NCI-H146 treated with DMSO at 0.1 percent for 48 hours (cell line): Measurements from ENCODE around the gene SIRT5.

Source experiments
- DNase-seq: peaks from one replicate; lab custom pipeline; 2025; ENCODE audit not compliant: unreplicated experiment; lab: John Stamatoyannopoulos, UW

The SIRT5 gene

GRCh38 chr6:13629459-13630116, 55.2 kb downstream of the SIRT5 start:
- no peak for DNase-seq

- no peak for DNase-seq
Measured at GRCh38 chr6:13630499-13630898, 56.1 kb downstream of the SIRT5 start.

- no peak for DNase-seq
Measured at GRCh38 chr6:13633343-13633742, 58.9 kb downstream of the SIRT5 start.

- no peak for DNase-seq
Measured at GRCh38 chr6:13635948-13636658, 61.7 kb downstream of the SIRT5 start.

GRCh38 chr6:13638014-13638413, 63.6 kb downstream of the SIRT5 start:
- no peak for DNase-seq

DNA sequence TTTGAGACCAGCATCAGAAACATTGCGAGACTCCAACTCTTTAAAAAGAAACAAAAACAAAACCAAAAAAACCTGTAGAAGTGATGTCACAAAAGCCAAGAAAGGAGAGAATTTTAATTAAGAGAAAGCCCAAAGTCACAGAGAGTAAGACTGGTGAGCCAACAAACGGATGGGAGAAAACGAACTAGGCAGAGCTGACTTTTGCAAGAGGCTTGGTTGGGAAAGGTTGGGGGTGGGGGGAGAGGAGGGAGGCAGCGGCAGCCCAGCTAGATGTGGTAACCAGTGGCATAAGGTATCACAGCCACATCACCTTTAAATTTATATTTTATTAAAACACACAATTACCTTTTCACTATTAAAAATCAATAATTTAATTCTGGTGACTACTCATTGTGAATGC, 64.2 kb downstream of the SIRT5 start:
- no peak for DNase-seq

GRCh38 chr6:13641315-13641714, 66.9 kb downstream of the SIRT5 start:
- DNase-seq = no peak

GRCh38 chr6:13643125-13643524, 68.7 kb downstream of the SIRT5 start:
- no peak for DNase-seq

GRCh38 chr6:13648850-13649249, 74.4 kb downstream of the SIRT5 start:
- no peak for DNase-seq

GRCh38 chr6:13649393-13649792, 75.0 kb downstream of the SIRT5 start:
- DNase-seq = no peak

DNA sequence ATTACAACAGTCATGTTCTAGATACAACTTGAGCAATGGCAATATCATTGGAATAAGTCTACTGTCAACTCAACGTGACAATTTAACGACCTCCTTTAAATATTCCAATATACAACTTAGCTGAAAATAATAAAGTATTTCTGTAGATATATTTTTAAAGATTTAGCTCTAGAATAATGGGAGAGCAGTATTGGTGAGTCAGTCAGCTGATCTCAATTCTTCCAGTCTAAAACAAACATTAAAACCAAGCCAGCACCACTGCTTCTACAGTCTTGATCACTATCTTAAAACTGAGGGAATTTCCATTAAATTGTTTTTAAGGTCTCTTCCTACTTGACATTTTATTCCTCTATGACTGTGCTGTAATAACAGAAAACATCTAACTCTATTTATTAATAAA, 78.9 kb downstream of the SIRT5 start:
- no peak for DNase-seq

DNA sequence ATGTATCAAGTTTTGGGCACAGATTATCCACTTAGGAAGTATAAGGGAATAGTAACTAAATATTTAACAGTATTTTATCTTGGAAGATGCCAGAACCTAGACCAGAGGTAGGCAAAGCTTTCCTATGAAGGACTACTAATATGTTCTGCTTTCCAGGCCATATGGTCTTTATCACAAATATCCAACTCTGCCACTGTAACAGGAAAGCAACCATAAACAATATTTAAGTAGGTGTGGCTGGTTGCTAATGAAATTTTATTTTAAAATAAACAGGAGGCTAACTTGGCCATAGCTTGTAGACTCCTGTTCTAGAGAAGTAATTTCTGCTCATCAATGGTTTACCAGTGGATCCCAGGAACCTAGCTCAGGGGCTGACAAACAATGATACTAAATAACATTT, 80.1 kb downstream of the SIRT5 start:
- no peak for DNase-seq

DNA sequence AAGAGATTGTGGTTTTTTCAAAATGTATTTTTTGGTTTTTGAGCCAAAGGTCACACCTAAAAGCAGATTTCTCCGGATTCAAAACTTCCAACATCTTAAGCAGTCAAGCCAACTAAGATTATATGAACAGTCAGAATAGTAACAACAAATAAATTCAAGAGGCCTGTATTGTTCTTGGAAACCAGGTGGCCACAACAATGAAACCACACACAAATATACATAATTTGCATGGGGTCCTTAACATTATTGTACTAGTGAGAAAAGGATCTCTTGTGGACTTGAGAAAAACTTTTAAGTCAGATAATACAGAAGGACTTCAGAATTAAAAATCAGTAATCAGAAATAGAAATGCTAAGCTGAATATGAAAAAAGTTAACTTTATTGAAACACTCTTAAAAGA, 81.3 kb downstream of the SIRT5 start:
- DNase-seq = no peak

DNA sequence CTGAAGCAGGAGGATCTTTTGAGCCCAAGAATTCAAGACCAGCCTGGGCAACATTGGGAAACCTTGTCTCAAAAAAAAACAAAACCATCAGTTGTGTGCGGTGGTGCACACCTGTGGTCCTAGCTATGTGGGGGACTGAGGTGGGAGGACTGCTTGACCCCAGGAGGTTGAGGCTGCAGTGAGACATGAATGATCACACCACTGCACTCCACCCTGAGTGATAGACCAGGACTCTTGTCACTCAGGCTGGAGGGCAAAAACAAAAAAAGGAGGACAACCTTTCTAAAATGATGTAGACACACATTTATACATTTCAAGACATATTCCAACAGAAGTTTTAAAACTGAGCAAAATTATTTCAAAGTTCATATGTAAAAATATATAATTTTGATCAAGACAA, 85.9 kb downstream of the SIRT5 start:
- no peak for DNase-seq

GRCh38 chr6:13660893-13661292, 86.5 kb downstream of the SIRT5 start:
- DNase-seq = no peak

- DNase-seq = no peak
Measured at GRCh38 chr6:13661647-13662046, 87.2 kb downstream of the SIRT5 start.

- no peak for DNase-seq
Measured at GRCh38 chr6:13662651-13663334, 88.4 kb downstream of the SIRT5 start.

DNA sequence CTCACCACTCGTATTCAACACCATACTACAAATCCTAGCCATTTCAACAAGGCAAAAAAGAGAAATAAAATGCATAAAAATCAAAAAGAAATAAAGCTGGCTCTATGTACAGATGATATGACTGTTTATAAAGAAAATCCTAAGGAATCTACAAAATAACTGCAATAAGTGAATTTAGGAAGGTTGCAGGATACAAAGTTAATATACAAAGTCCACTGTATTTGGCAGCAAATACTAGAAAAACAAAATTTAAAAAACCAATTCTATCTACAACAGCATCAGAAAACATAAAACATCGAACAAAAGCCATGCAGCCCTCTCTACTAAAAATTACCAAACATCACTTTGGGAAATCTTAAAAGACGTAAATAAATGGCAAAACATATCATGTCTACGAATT, 89.6 kb downstream of the SIRT5 start:
- no peak for DNase-seq
